ENCODE data around the gene CCDC141. TPM values are rescaled to one million over a fixed set of nuclear protein-coding genes. Genes with fewer than 3 reads are reported as not detected.

CCDC141 gene
- total RNA-seq, 1 experiment from 2014 or later, result 0.30 TPM

- no peak overlapping the region for H2AFZ ChIP-seq (ENCODE audit: low read length)
- no peaks in the 10 kb centered on the region for H3K9me2 ChIP-seq (replicated peaks; ENCODE audit: insufficient read depth, low read length)
- no peaks in the 10 kb centered on the region for H3K79me2 ChIP-seq (ENCODE audit: low read length)
- H3K4me1 ChIP-seq (ENCODE audit: low read length), result no peaks in the 10 kb centered on the region
- no peak overlapping the region for H3K27ac ChIP-seq (ENCODE audit: low read length)
- H4K20me1 ChIP-seq (ENCODE audit: insufficient read depth, low read depth, low read length), result no peaks in the 10 kb centered on the region
- H3K27me3 ChIP-seq (ENCODE audit: low read length), result no peaks in the 10 kb centered on the region
- H3K36me3 ChIP-seq (ENCODE audit: insufficient read depth, low read length), result no peaks in the 10 kb centered on the region
- H3K4me2 ChIP-seq (ENCODE audit: low read depth, low read length, poor library complexity, severe bottlenecking), result no peak overlapping the region
- no peak overlapping the region for H3K4me3 ChIP-seq (ENCODE audit: low read length)
- no peaks in the 10 kb centered on the region for H3K9me3 ChIP-seq (ENCODE audit: low read length)
- DNase-seq, result no peak
- no peak overlapping the region for H3K9ac ChIP-seq (ENCODE audit: low read length)
Measured at GRCh38 chr2:178951266-178952006, 98.5 kb downstream of the CCDC141 start.

- no peaks in the 10 kb centered on the region for H4K20me1 ChIP-seq (ENCODE audit: insufficient read depth, low read depth, low read length)
- no peak for DNase-seq
- H3K36me3 ChIP-seq (ENCODE audit: insufficient read depth, low read length), result no peaks in the 10 kb centered on the region
- no peak overlapping the region for H3K4me2 ChIP-seq (ENCODE audit: low read depth, low read length, poor library complexity, severe bottlenecking)
- no peaks in the 10 kb centered on the region for H3K27me3 ChIP-seq (ENCODE audit: low read length)
- H3K4me3 ChIP-seq (ENCODE audit: low read length), result no peak overlapping the region
- H3K79me2 ChIP-seq (ENCODE audit: low read length), result no peaks in the 10 kb centered on the region
- H2AFZ ChIP-seq (ENCODE audit: low read length), result no peak overlapping the region
- H3K9me3 ChIP-seq (ENCODE audit: low read length), result no peaks in the 10 kb centered on the region
- H3K4me1 ChIP-seq (ENCODE audit: low read length), result no peaks in the 10 kb centered on the region
- H3K27ac ChIP-seq (ENCODE audit: low read length), result no peak overlapping the region
- H3K9me2 ChIP-seq (replicated peaks; ENCODE audit: insufficient read depth, low read length), result no peaks in the 10 kb centered on the region
- H3K9ac ChIP-seq (ENCODE audit: low read length), result no peak overlapping the region
Measured at GRCh38 chr2:178949584-178949983, 100.4 kb downstream of the CCDC141 start.

DNA sequence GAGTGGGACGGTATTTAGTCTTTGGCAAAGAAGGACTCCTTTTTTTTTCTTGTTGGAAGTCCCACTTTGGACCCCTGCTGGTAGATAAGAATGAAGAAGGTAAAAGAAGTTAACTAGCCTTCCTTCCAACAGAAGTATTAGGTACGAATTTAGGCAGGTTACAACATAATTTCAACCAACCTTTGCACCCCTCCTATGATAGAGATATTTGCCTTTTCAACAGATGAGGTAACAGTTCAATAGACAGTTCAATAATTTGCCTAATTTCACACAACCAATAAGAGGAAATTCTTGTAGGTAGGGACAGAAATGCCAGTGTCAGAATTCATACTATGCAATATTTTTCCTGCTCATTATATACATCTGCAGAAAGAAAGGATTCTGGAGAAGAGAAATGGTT lies 100.8 kb downstream of the CCDC141 start:
- Histone ChIP-seq H3K9me2 (replicated peaks; ENCODE audit: insufficient read depth, low read length) (no peaks in the 10 kb centered on the region), H4K20me1 (ENCODE audit: insufficient read depth, low read depth, low read length) (no peaks in the 10 kb centered on the region), H3K27ac (ENCODE audit: low read length) (no peak overlapping the region), H3K9ac (ENCODE audit: low read length) (no peak overlapping the region), H3K27me3 (ENCODE audit: low read length) (no peaks in the 10 kb centered on the region), H3K4me2 (ENCODE audit: low read depth, low read length, poor library complexity, severe bottlenecking) (no peak overlapping the region), H3K4me1 (ENCODE audit: low read length) (no peaks in the 10 kb centered on the region), H3K79me2 (ENCODE audit: low read length) (no peaks in the 10 kb centered on the region), H3K9me3 (ENCODE audit: low read length) (no peaks in the 10 kb centered on the region), H3K36me3 (ENCODE audit: insufficient read depth, low read length) (no peaks in the 10 kb centered on the region), H2AFZ (ENCODE audit: low read length) (no peak overlapping the region), H3K4me3 (ENCODE audit: low read length) (no peak overlapping the region)
- DNase-seq, result no peak

GRCh38 chr2:178947006-178947405 lies 102.9 kb downstream of the CCDC141 start:
- Histone ChIP-seq H3K4me2 (ENCODE audit: low read depth, low read length, poor library complexity, severe bottlenecking) (no peak overlapping the region), H3K27me3 (ENCODE audit: low read length) (no peaks in the 10 kb centered on the region), H4K20me1 (ENCODE audit: insufficient read depth, low read depth, low read length) (no peaks in the 10 kb centered on the region), H3K36me3 (ENCODE audit: insufficient read depth, low read length) (no peaks in the 10 kb centered on the region), H3K4me3 (ENCODE audit: low read length) (no peak overlapping the region), H3K79me2 (ENCODE audit: low read length) (no peaks in the 10 kb centered on the region), H3K27ac (ENCODE audit: low read length) (no peak overlapping the region), H3K9me3 (ENCODE audit: low read length) (no peaks in the 10 kb centered on the region), H3K4me1 (ENCODE audit: low read length) (no peaks in the 10 kb centered on the region), H2AFZ (ENCODE audit: low read length) (no peak overlapping the region), H3K9ac (ENCODE audit: low read length) (no peak overlapping the region), H3K9me2 (replicated peaks; ENCODE audit: insufficient read depth, low read length) (no peaks in the 10 kb centered on the region)
- DNase-seq, result no peak

- Histone ChIP-seq H3K27ac (ENCODE audit: low read length) (no peak overlapping the region), H3K27me3 (ENCODE audit: low read length) (no peaks in the 10 kb centered on the region), H3K9ac (ENCODE audit: low read length) (no peak overlapping the region), H4K20me1 (ENCODE audit: insufficient read depth, low read depth, low read length) (no peaks in the 10 kb centered on the region), H3K4me2 (ENCODE audit: low read depth, low read length, poor library complexity, severe bottlenecking) (no peak overlapping the region), H2AFZ (ENCODE audit: low read length) (no peak overlapping the region), H3K9me2 (replicated peaks; ENCODE audit: insufficient read depth, low read length) (no peaks in the 10 kb centered on the region), H3K4me1 (ENCODE audit: low read length) (no peaks in the 10 kb centered on the region), H3K36me3 (ENCODE audit: insufficient read depth, low read length) (no peaks in the 10 kb centered on the region), H3K79me2 (ENCODE audit: low read length) (no peaks in the 10 kb centered on the region), H3K9me3 (ENCODE audit: low read length) (no peaks in the 10 kb centered on the region), H3K4me3 (ENCODE audit: low read length) (no peak overlapping the region)
- no peak for DNase-seq
Measured at GRCh38 chr2:178946494-178946893, 103.4 kb downstream of the CCDC141 start.

- Histone ChIP-seq H3K36me3 (ENCODE audit: insufficient read depth, low read length) (no peaks in the 10 kb centered on the region), H3K27me3 (ENCODE audit: low read length) (no peaks in the 10 kb centered on the region), H3K9ac (ENCODE audit: low read length) (no peak overlapping the region), H3K27ac (ENCODE audit: low read length) (no peak overlapping the region), H3K9me2 (replicated peaks; ENCODE audit: insufficient read depth, low read length) (no peaks in the 10 kb centered on the region), H3K9me3 (ENCODE audit: low read length) (no peaks in the 10 kb centered on the region), H3K4me3 (ENCODE audit: low read length) (no peak overlapping the region), H3K4me1 (ENCODE audit: low read length) (no peaks in the 10 kb centered on the region), H3K4me2 (ENCODE audit: low read depth, low read length, poor library complexity, severe bottlenecking) (no peak overlapping the region), H3K79me2 (ENCODE audit: low read length) (no peaks in the 10 kb centered on the region), H4K20me1 (ENCODE audit: insufficient read depth, low read depth, low read length) (no peaks in the 10 kb centered on the region), H2AFZ (ENCODE audit: low read length) (no peak overlapping the region)
- DNase-seq, result no peak
Measured at GRCh38 chr2:178943745-178944144, 106.2 kb downstream of the CCDC141 start.

DNA sequence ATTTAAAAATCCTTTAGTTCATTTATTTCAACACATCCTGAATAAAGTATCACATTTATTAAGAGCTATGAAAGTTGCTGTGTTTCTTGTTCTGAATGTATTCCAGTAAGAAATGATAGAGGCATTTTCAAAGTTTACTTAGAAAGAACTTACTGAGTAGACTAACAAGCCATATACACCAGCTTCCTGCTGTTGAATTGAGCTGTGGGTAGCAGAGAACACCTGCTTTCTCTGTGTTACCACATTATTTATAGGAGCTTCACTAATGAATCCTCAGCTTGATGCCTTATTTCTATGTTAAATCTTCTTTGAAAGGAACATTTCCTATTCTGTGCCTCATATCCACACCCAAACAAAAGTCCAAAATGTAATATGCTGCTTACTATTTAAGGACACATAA lies 115.4 kb downstream of the CCDC141 start:
- no peaks in the 10 kb centered on the region for H3K9me2 ChIP-seq (replicated peaks; ENCODE audit: insufficient read depth, low read length)
- no peak overlapping the region for H2AFZ ChIP-seq (ENCODE audit: low read length)
- no peaks in the 10 kb centered on the region for H3K4me1 ChIP-seq (ENCODE audit: low read length)
- H3K36me3 ChIP-seq (ENCODE audit: insufficient read depth, low read length), result no peaks in the 10 kb centered on the region
- H3K4me2 ChIP-seq (ENCODE audit: low read depth, low read length, poor library complexity, severe bottlenecking), result no peak overlapping the region
- no peaks in the 10 kb centered on the region; the same call in 1 of the 2 replicates for H3K9me3 ChIP-seq (ENCODE audit: low read length)
- no peaks in the 10 kb centered on the region for H4K20me1 ChIP-seq (ENCODE audit: insufficient read depth, low read depth, low read length)
- no peaks in the 10 kb centered on the region for H3K27me3 ChIP-seq (ENCODE audit: low read length)
- H3K4me3 ChIP-seq (ENCODE audit: low read length), result no peak overlapping the region
- DNase-seq, result no peak
- H3K79me2 ChIP-seq (ENCODE audit: low read length), result no peaks in the 10 kb centered on the region
- no peak overlapping the region for H3K27ac ChIP-seq (ENCODE audit: low read length)
- H3K9ac ChIP-seq (ENCODE audit: low read length), result no peak overlapping the region

DNA sequence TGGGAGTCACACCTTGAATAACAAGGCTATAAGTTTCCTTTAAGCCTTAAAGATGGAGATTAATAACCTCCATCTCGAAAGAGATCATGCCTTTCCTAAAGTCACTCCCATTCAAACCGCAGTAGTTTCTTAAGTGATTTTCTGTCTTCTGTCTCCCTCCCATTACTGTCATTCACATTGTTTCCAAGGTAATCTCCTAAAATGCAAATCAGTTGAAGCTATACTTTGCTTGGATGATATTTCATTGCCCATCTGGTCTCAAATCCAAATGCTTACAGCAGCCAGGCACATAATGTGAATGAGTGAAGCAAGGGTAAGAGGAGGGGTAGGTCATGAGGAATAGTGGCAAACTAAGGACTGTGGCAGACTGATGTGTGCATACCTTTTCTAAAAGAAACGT lies 116.4 kb downstream of the CCDC141 start:
- Histone ChIP-seq H3K4me2 (ENCODE audit: low read depth, low read length, poor library complexity, severe bottlenecking) (no peak overlapping the region), H3K4me1 (ENCODE audit: low read length) (no peaks in the 10 kb centered on the region), H3K36me3 (ENCODE audit: insufficient read depth, low read length) (no peaks in the 10 kb centered on the region), H4K20me1 (ENCODE audit: insufficient read depth, low read depth, low read length) (no peaks in the 10 kb centered on the region), H3K9ac (ENCODE audit: low read length) (no peak overlapping the region), H3K4me3 (ENCODE audit: low read length) (no peak overlapping the region), H2AFZ (ENCODE audit: low read length) (no peak overlapping the region), H3K27ac (ENCODE audit: low read length) (no peak overlapping the region), H3K9me3 (ENCODE audit: low read length) (no peaks in the 10 kb centered on the region; the same call in 1 of the 2 replicates), H3K9me2 (replicated peaks; ENCODE audit: insufficient read depth, low read length) (no peaks in the 10 kb centered on the region), H3K79me2 (ENCODE audit: low read length) (no peaks in the 10 kb centered on the region), H3K27me3 (ENCODE audit: low read length) (no peaks in the 10 kb centered on the region)
- DNase-seq, result no peak

Data from Karpas-422 (cell line).